ENCODE data around the gene TMEM11. TPM values are rescaled to one million over a fixed set of nuclear protein-coding genes. Genes with fewer than 3 reads are reported as not detected.

TMEM11 gene
- total and polyA plus RNA-seq, 2 of the 8 experiments (the other 6 are each of a cell fraction or from before 2014, with no cell fraction given) = 33.3 to 90.4 TPM

GRCh38 chr17:21211825-21212479 lies 2.0 kb downstream of the TMEM11 start (continued):
- TF ChIP-seq CHD7 (IDR thresholded peaks at IDR 0.05; ENCODE audit: insufficient replicate concordance, low read length) (no peak), SIN3A (conservative IDR thresholded peaks at IDR 0.05 in 1 of 2, IDR thresholded peaks at IDR 0.05 in 1 of 2; ENCODE audit: low read depth in 1 of 2, low read length in 2 of 2) (peak in 1 of 2 experiments; percentile 71; a peak in 2 of 4 replicates)

All from H1 (cell line).